OCI-LY1 (cell line): ENCODE measurements around the gene MAGI1.

Experiments used
- H2AFZ ChIP-seq: fragments of 200-600 bp; sonication (generic), shearing (Covaris generic); 2 replicates; pipeline ENCODE4 v1.6.0; 2014; ENCODE audit warnings: antibody characterized with exemption, mild to moderate bottlenecking, low read length
- H3F3A ChIP-seq: fragments of 200-600 bp; sonication (generic), shearing (Covaris generic); 2 replicates; pipeline ENCODE4 v1.6.0; 2014; ENCODE audit warnings: mild to moderate bottlenecking, antibody characterized with exemption, low read length, moderate library complexity; ENCODE audit not compliant: insufficient read depth
- H3K27ac ChIP-seq: fragments of 200-600 bp; sonication (generic); 2 replicates; pipeline ENCODE4 v1.5.1; 2014; ENCODE audit warnings: low read length, mixed run types, mild to moderate bottlenecking, low read depth; ENCODE audit not compliant: poor library complexity, severe bottlenecking
- H3K27me3 ChIP-seq: fragments of 200-600 bp; sonication (generic); 2 replicates; pipeline ENCODE4 v1.6.0; 2014; ENCODE audit warnings: antibody characterized with exemption, mild to moderate bottlenecking, low read length, moderate library complexity; ENCODE audit not compliant: insufficient read depth
- H3K36me3 ChIP-seq: fragments of 200-600 bp; sonication (generic); 2 replicates; pipeline ENCODE4 v1.6.1; 2014; ENCODE audit warnings: mild to moderate bottlenecking, antibody characterized with exemption, low read length, moderate library complexity, mixed read lengths; ENCODE audit not compliant: insufficient read depth
- H3K4me1 ChIP-seq: fragments of 200-600 bp; sonication (generic); 2 replicates; pipeline ENCODE4 v1.5.1; 2014; ENCODE audit warnings: mild to moderate bottlenecking, low read length, moderate library complexity; ENCODE audit not compliant: insufficient read depth, severe bottlenecking
- H3K4me2 ChIP-seq: fragments of 200-600 bp; sonication (generic), shearing (Covaris generic); 2 replicates; pipeline ENCODE4 v1.6.1; 2014; ENCODE audit warnings: low read length
- H3K4me3 ChIP-seq: fragments of 200-600 bp; sonication (generic); 2 replicates; pipeline ENCODE4 v1.5.1; 2014; ENCODE audit warnings: low read length, low read depth, mild to moderate bottlenecking, mixed read lengths; ENCODE audit not compliant: poor library complexity, severe bottlenecking
- H3K79me2 ChIP-seq: fragments of 200-600 bp; shearing (Covaris generic); 2 replicates; pipeline ENCODE4 v1.6.1; 2016; ENCODE audit warnings: mixed run types, low read length, mixed read lengths; ENCODE audit not compliant: insufficient read depth
- H3K9ac ChIP-seq: fragments of 200-600 bp; sonication (generic), shearing (Covaris generic); 2 replicates; pipeline ENCODE4 v1.6.1; 2014; ENCODE audit warnings: mild to moderate bottlenecking, low read length, mixed read lengths
- H3K9me2 ChIP-seq: fragments of 200-600 bp; sonication (generic), shearing (Covaris generic); 2 replicates; pipeline ENCODE4 v1.6.1; 2014; ENCODE audit warnings: low read depth, mild to moderate bottlenecking, low read length, mixed read lengths
- H3K9me3 ChIP-seq: fragments of 200-600 bp; shearing (Covaris generic); 2 replicates; pipeline ENCODE4 v1.6.1; 2014; ENCODE audit warnings: low read length, mixed read lengths
- H4K20me1 ChIP-seq: fragments of 200-600 bp; sonication (generic), shearing (Covaris generic); 2 replicates; pipeline ENCODE4 v1.6.0; 2016; ENCODE audit warnings: mild to moderate bottlenecking, low read length; ENCODE audit not compliant: insufficient read depth
- EZH2 ChIP-seq: fragments of 200-600 bp; sonication (generic), shearing (Covaris generic); IDR thresholded peaks from 2 replicates; pipeline ENCODE4 v1.8.0; 2017; ENCODE audit warnings: borderline replicate concordance, mixed run types, mild to moderate bottlenecking, antibody characterized with exemption, low read length, moderate library complexity, mixed read lengths
- TF ChIP-seq, protein P1 (sequence below): fragments of 200-600 bp; sonication (generic), shearing (Covaris generic); IDR thresholded peaks from 2 replicates; pipeline ENCODE4 v1.5.1; 2017; ENCODE audit warnings: mild to moderate bottlenecking, antibody characterized with exemption, low read length, moderate library complexity, mixed read lengths

The MAGI1 gene

GRCh38 chr3:65596571-65597225 is 442.0 kb downstream of the MAGI1 start:
- Histone ChIP-seq H3K4me2 (no peak overlapping the region), H3K4me3 (no peak overlapping the region), H3K9ac (no peak overlapping the region)

DNA sequence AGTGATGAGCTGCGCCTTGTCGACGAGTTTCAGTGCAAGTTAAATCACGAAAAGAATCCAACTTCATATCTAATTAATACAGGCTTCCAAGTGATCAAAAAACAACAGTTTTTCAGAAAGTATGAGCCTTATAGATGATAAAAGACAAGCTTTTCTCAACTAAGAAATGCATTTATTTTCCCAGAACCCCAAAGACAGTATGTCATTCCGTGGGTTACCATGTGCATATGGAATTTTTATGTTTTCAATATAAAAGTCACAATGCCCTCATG is 442.8 kb downstream of the MAGI1 start:
- H3K36me3 ChIP-seq = no peaks in the 10 kb centered on the region
- no peaks in the 10 kb centered on the region for H3K9me3 ChIP-seq
- no peak overlapping the region for H3K27ac ChIP-seq
- H4K20me1 ChIP-seq = no peaks in the 10 kb centered on the region
- H3K27me3 ChIP-seq = no peaks in the 10 kb centered on the region
- H3F3A ChIP-seq = no peaks in the 10 kb centered on the region
- no peak overlapping the region for H3K4me2 ChIP-seq
- no peaks in the 10 kb centered on the region for H3K9me2 ChIP-seq
- H3K4me3 ChIP-seq = no peak overlapping the region
- H3K79me2 ChIP-seq = no peaks in the 10 kb centered on the region
- H3K4me1 ChIP-seq = no peaks in the 10 kb centered on the region
- H3K9ac ChIP-seq = no peak overlapping the region
- H2AFZ ChIP-seq = no peak overlapping the region
- TF ChIP-seq, protein P1, sequence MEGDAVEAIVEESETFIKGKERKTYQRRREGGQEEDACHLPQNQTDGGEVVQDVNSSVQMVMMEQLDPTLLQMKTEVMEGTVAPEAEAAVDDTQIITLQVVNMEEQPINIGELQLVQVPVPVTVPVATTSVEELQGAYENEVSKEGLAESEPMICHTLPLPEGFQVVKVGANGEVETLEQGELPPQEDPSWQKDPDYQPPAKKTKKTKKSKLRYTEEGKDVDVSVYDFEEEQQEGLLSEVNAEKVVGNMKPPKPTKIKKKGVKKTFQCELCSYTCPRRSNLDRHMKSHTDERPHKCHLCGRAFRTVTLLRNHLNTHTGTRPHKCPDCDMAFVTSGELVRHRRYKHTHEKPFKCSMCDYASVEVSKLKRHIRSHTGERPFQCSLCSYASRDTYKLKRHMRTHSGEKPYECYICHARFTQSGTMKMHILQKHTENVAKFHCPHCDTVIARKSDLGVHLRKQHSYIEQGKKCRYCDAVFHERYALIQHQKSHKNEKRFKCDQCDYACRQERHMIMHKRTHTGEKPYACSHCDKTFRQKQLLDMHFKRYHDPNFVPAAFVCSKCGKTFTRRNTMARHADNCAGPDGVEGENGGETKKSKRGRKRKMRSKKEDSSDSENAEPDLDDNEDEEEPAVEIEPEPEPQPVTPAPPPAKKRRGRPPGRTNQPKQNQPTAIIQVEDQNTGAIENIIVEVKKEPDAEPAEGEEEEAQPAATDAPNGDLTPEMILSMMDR = no peak
- no peak for TF ChIP-seq EZH2

More at GRCh38 chr3:65596571-65597225, 442.0 kb downstream of the MAGI1 start:
- no peaks in the 10 kb centered on the region for H3F3A ChIP-seq
- H4K20me1 ChIP-seq = no peaks in the 10 kb centered on the region
- no peak for TF ChIP-seq EZH2
- TF ChIP-seq, protein P1 = no peak
- no peaks in the 10 kb centered on the region for H3K79me2 ChIP-seq
- no peaks in the 10 kb centered on the region for H3K9me2 ChIP-seq
- no peaks in the 10 kb centered on the region for H3K27me3 ChIP-seq
- H2AFZ ChIP-seq = no peak overlapping the region
- no peak overlapping the region for H3K27ac ChIP-seq
- H3K9me3 ChIP-seq = no peaks in the 10 kb centered on the region
- H3K36me3 ChIP-seq = no peaks in the 10 kb centered on the region
- no peaks in the 10 kb centered on the region for H3K4me1 ChIP-seq

- Histone ChIP-seq H3K4me2 (no peak overlapping the region), H3K9me2 (no peaks in the 10 kb centered on the region), H3K79me2 (no peaks in the 10 kb centered on the region), H3F3A (no peaks in the 10 kb centered on the region), H3K4me1 (no peaks in the 10 kb centered on the region), H3K9ac (no peak overlapping the region), H3K27me3 (no peaks in the 10 kb centered on the region), H4K20me1 (no peaks in the 10 kb centered on the region), H3K27ac (no peak overlapping the region), H3K36me3 (no peaks in the 10 kb centered on the region), H3K4me3 (no peak overlapping the region), H2AFZ (no peak overlapping the region), H3K9me3 (no peaks in the 10 kb centered on the region)
- TF ChIP-seq, protein P1 = no peak
- TF ChIP-seq EZH2 = no peak
These were observed 443.3 kb downstream of the MAGI1 start for GRCh38 chr3:65595222-65596028.
